ENCODE measurements around the gene HNRNPD.
A peak's percentile ranks its signal among the peaks of the same experiment; 100 is the strongest.
"Not testable (repeated sequence)": the region's sequence is repeated elsewhere in the genome, so short reads cannot be mapped to it uniquely, and the experiment has no call there.

Gene HNRNPD, protein sequence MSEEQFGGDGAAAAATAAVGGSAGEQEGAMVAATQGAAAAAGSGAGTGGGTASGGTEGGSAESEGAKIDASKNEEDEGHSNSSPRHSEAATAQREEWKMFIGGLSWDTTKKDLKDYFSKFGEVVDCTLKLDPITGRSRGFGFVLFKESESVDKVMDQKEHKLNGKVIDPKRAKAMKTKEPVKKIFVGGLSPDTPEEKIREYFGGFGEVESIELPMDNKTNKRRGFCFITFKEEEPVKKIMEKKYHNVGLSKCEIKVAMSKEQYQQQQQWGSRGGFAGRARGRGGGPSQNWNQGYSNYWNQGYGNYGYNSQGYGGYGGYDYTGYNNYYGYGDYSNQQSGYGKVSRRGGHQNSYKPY

DNA sequence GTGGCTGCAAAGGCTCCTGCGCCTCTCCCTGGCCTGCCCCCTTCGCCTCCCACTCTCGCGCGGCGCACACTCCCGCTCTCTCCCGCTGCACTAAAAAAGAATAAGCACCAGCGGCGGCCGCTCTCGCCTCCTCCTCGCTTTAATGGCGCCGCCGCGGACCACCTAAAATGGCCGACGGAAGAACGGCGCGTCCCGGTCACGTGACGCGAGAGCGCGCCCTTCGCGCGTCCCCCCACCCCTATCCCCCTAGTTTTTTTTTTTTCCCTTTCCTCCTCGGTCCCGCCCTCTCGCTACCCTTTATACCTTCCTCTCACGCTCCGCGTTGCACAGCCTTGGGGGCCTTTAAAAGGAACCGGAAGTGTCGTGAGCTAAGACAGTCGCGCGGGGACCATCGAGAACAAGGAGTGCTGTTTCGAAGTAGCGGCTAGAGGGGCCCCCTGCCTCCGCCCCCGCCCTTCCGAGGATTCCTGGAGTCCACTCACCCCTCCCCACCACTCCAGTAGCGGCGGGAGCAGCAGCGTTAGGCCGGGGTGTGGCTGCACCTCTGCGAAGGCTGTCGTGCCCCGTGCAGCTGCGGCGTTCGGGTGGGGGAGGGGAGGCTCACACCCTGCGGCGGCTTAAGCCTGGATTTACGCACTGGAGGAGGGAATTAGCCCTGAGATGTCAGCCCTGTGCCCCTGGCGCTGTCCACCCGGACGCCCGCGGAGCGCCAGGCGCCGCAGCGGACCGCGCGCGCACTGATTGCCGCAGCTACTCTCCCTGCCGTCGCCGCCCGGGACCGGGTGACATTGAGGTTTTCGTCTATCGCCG lies at the start of gene HNRNPD:
TSS of gene HNRNPD (minus strand) at position 176 of the 810 bp plus-strand sequence. CDS start 313 bp downstream, outside the sequence.
- peak; percentile 98 for FAIRE-seq
- peak; percentile 79 for DNase-seq (ENCODE audit: insufficient read length, low spot score)

DNA sequence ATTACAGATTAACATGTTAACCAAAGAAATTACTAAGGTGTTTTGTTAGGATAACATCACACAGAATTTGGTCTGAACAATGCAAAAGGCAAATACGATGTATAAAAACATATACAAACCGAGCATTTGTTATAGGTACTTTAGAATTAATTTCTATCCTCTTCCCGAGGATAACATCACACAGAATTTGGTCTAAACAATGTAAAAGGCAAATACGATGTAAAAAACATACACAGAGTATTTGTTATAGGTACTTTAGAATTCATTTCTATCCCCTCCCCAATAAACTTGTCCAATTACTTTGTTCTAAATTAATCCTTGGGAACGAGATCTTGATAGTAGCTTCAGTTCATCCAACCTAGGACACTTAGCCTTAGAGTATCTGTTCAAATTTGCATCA lies 48.8 kb upstream of the HNRNPD start:
- DNase-seq (ENCODE audit: insufficient read length, low spot score), result no peak
- FAIRE-seq, result no peak

DNA sequence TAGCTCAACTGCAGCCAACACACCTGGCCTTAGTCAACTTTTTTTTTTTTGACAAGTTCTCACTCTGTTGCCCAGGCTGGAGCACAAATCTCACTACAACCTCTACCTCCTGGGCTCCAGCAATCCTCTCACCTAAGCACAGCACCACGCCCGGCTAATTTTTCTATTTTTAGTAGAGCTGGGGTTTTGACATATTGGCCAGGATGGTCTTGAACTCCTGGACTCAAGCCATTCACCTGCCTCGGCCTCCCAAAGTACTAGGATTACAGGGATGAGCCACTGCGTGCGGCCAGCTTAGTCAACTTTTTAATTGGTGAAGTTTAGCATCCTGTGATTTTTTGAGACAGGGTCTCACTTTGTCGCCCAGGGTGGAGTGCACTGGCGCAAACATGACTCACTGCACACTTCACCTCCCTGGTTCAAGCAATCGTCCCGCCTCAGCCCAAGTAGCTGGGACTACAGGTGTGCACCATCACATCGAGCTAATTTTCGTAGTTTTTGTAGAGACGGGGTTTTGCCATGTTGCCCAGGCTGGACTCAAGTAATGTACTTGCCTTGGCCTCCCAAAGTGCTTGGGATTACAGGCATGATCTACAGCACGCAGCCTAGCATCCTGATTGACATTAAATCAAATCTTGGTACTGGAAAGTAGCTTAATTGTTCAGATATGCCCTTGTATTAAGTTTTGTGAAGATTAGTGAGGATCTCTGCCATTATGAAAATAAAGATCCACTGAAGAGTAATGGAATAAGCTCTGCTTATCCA lies 48.2 kb upstream of the HNRNPD start:
- FAIRE-seq, result no peak

DNA sequence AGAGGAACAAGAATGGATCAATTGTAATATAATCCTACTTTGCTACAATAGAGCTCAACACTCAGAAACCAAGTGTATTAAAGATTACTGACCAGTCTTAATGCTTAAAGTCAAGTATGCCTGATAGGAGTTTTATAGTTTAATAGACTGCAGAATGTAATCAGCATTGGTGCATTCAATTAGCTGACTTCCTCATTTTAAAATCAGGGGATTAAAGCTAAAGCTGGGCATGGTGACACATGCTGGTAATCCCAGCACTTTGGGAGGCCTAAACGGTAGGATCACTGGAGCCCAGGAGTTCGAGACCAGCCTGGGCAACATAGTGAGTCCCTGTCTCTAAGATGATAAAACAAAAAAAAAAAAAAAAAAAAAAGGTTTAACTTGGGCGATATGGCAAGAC lies 45.7 kb upstream of the HNRNPD start:
- FAIRE-seq (no peak), DNase-seq (ENCODE audit: insufficient read length, low spot score) (no peak)

More for the DNA sequence above, 48.2 kb upstream of the HNRNPD start:
- DNase-seq (ENCODE audit: insufficient read length, low spot score), result no peak

DNA sequence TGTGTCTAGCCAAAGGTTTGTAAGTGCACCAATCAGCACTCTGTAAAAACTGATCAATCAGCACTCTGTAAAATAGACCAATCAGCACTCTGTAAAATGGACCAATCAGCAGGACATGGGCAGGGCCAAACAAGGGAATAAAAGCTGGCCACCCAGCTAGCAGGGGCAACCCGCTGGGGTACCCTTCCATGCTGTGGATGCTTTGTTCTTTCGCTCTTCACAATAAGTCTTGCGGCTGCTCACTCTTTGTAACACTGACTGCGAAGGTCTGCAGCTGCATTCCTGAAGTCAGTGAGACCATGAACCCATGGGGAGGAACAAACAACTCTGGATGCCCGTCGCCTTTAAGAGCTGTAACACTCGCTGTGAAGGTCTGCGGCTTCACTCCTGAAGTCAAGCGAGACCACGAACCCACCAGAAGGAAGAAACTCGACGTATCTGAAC lies 42.2 kb upstream of the HNRNPD start:
- FAIRE-seq (no peak), DNase-seq (ENCODE audit: insufficient read length, low spot score) (no peak)

DNA sequence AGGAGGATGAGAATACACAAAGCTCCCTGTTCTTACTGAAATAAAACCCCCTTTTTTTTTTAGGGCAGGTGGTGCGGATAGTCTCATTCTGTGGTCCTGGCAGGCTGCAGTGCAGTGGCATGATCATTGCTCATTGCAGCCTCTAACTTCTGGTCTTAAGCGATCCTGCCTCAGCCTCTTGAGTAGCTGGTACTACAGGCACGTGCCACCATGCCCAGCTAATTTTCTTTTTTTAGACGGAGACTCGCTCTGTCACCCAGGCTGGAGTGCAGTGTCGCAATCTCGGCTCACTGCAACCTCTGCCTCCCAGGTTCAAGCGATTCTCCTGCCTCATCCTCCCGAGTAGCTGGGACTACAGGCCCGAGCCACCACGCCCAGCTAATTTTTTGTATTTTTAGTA lies 41.3 kb upstream of the HNRNPD start:
- not testable (repeated sequence) for DNase-seq (ENCODE audit: insufficient read length, low spot score); FAIRE-seq

DNA sequence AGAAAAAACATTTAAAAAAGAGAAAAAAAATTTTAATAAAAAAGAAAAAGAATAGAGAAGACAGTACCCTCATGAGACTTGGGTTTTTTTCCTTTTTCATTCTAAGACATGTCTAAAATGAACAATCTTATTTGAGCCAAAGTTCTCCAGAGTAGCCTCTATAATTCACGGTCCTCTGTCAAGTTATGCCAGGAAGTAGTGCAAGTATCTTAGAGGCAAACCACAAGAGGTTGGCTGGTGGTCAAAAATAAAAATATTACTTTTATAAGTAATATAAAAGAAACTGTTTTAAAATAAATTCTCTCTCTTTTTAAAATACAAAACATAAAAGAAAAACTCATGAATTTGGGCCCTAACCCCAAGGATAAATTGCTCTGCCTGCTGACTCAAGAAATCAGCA lies 29.9 kb upstream of the HNRNPD start:
- no peak for FAIRE-seq
- DNase-seq (ENCODE audit: insufficient read length, low spot score), result no peak

DNA sequence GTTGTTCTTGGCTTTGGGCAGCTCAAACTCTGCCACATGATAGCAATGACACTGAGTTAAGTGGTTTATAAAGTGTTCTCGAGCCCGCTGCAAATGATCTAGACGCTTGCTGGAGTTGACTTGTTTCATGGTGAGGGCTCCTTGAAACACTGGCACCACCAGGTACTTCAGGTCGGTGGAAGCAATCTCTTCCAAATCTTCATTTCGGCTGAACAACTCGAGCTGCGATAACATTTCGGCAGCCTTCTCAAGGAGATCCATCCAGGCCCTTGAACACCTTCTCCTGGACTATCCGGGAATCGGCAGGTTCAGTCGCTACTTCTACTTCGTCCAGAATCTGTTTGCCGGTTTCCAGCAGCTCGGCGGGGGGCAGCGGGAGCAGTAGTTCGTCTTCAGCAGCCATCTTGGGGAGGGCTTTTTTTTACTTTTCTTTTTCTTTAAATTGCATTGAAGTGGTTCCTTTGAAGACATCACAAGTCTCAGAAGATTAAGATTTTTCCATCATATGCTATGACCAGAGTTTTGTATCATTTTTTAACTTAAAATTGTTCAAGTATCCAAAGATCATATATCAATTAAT lies 28.5 kb upstream of the HNRNPD start:
- DNase-seq (ENCODE audit: insufficient read length, low spot score) (no peak), FAIRE-seq (no peak)

DNA sequence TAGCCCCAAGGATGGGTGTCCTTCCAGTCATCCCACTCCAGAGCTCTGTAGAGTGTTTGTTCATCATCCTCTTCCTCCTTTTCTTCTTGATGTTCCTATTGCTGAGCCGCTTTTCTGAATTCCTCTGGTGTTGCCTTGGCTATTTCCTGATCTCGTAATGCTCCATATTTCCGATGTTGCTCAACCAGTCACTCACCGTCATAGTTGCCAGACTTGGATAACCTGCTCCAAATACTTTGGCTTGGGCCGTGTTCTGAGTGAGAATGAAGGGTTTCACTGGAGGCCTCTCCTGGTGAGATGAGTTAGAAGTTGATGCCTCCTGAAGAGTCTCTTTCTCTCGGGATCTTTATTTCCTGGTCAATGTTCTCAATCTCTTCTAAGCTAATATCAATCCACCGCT lies 27.8 kb upstream of the HNRNPD start:
- no peak for DNase-seq (ENCODE audit: insufficient read length, low spot score)
- FAIRE-seq, result no peak

DNA sequence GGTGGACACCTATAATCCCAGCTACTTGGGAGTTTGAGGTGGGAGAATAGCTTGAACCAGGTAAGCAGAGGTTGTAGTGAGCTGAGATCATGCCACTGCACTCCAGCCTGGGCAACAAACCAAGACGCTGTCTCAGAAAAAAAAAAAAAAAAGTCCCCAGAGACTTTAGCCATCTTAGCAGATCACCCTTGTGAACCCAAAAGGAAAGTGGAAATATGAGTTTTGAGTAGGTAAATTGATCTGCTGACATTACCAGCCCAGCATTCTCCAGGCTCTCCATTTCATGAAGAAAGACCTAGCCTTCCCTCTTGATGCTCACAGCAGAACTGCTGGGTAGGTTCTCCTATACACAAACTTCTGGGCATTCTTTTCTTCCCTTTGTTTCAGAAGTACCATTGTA lies 24.5 kb upstream of the HNRNPD start:
- FAIRE-seq, result no peak
- no peak for DNase-seq (ENCODE audit: insufficient read length, low spot score)

DNA sequence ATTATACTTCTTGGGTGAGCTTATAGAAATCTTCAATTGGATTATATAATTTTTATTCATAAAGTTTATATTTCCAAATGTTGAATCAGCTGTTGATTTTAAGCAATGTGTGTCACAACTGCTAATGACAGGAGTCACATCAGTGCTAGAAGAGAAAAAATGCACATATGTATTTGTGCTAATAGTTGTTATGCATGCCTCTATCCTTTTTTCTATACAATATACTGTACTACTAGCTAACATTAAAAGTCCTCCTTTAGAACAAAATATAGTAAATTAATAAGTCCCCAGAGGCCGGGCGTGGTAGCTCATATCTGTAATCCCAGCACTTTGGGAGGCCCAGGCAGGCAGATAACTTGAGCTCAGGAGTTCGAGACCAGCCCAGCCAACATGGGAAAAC lies 23.7 kb upstream of the HNRNPD start:
- no peak for DNase-seq (ENCODE audit: insufficient read length, low spot score)
- FAIRE-seq, result no peak

DNA sequence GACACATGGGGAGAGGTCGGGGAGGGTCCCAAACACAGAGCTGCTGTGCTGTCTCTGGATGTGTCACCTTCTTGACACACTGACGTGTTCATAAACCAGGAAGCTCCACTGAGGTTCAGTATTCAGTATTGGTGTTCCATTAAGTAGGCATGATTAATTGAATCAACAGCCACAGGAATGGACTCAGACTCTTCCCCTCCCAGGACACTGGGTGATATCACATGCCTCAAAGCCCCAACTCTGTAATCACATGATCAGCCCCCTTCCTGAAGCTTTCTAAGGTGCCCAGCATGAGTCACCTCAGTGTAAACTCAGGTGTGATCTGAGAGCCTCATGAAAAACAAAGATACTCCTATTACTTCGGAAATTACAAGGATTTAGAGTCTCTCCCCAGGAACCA lies 21.1 kb upstream of the HNRNPD start:
- no peak for FAIRE-seq
- no peak for DNase-seq (ENCODE audit: insufficient read length, low spot score)

DNA sequence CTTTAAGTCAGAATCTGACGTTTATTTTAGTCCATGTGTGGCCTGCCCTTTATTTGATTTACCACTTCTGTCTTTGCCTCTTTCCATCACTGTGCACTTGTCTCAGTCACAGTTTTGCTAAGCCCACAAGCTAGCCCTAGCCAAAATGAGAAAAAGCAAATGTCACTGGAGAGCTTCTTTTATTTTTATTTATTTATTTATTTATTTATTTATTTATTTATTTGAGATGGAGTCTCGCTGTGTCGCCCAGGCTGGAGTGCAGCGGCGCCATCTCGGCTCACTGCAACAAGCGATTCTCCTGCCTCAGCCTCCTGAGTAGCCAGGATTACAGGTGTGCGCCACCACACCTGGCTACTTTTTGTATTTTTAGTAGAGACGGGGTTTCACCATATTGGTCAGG lies 16.3 kb upstream of the HNRNPD start:
- DNase-seq (ENCODE audit: insufficient read length, low spot score); FAIRE-seq: not testable (repeated sequence)

DNA sequence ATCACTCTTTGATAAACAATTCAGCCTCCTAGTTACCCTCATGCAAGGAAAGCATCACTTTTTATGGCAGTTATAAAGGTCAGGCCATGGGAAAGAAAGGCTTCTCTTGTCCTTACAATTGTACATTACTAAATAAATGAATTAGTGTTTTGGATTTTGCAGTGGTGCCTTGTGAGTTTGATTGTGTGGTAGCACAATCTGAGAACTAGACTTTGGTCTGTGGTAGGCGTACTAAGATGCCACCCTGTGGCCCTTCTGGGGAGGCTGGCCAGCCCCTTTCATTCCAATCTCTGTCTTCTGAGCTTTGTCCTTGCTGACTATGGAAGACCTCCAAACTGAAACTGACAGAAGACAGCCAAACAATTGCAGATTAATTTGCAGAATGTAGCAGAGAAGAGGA lies 14.6 kb upstream of the HNRNPD start:
- DNase-seq (ENCODE audit: insufficient read length, low spot score) (no peak), FAIRE-seq (no peak)

DNA sequence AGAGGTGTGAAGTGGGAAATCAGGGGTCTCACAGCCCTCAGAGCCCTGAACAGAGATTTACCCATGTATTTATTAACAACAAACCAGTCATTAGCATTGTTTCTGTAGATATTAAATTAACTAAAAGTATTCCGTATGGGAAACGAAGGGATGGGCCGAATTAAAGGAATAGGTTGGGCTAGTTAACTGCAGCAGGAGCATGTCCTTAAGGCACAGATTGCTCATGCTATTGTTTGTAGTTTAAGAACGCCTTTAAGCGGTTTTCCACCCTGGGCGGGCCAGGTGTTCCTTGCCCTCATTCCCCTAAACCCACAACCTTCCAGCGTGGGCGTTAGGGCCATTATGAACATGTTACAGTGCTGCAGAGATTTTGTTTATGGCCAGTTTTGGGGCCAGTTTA lies 12.5 kb upstream of the HNRNPD start:
- not testable (repeated sequence) for DNase-seq (ENCODE audit: insufficient read length, low spot score); FAIRE-seq

DNA sequence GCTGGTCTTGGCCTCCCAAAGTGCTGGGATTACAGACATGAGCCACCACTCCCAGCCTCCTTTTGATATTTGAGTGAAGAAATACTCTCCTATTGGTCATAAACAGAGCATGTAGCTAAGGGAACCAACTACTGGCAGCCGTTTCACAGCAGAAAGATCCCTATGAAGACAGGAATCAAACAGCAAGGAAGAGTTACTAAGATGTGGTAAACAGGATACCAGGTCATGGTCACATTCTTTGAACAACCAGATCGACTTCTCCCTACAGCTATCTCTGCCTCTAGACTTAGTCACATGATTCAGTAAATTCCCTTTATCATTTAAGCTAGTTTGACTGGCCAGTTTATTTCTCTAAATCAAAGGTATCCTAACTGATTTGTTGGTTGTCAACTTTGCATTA lies 9.0 kb upstream of the HNRNPD start:
- DNase-seq (ENCODE audit: insufficient read length, low spot score) (no peak), FAIRE-seq (no peak)

DNA sequence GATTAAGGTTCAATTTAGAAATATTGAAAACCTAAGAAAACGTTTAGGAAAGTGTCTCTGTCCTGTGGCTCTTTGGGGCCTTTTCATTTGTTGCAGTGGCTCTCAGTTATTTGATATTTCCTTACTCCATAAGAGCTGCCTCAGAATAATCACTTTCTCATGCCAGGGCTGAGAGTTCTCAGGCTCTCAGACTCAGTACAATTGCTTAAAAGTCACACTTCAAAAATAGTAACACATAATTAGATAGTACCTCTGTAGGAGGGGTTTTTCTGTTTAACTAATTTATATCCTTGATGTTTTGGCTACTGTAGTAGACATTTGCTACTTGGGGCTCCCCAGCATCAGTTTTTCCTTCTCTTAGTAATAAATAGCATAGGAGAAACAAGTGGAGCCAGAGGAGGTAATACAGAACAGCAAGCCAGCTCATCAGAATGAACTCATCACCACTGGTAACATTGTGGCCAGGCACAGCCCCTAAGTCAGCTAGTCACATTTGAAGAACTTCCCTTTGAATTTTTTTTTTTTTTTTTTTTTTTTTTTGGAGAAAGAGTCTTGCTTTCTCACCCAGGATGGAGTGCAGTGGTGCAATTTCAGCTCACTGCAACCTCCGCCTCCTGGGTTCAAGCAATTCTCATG lies 8.0 kb upstream of the HNRNPD start:
- FAIRE-seq, result no peak
- no peak for DNase-seq (ENCODE audit: insufficient read length, low spot score)

DNA sequence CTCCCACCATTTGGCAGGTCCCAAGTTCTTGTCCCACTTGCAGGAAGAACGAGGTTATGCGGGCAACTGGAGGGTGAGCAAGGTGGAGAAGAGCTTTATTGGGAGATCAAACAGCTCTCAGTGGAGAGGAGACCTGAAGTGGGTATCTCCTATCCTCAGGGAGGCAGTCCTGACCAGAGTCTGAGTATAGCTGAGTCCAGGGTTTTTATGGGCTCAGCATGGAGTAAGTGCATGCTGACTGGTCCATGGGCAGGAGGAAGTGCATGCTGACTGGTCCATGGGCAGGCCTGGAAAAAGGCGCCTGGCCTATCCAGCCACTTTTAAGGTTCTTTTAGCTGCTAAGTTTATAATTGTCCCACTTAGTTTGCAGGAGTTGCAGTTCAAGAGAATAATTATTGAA lies 7.4 kb upstream of the HNRNPD start:
- no peak for DNase-seq (ENCODE audit: insufficient read length, low spot score)
- no peak for FAIRE-seq

DNA sequence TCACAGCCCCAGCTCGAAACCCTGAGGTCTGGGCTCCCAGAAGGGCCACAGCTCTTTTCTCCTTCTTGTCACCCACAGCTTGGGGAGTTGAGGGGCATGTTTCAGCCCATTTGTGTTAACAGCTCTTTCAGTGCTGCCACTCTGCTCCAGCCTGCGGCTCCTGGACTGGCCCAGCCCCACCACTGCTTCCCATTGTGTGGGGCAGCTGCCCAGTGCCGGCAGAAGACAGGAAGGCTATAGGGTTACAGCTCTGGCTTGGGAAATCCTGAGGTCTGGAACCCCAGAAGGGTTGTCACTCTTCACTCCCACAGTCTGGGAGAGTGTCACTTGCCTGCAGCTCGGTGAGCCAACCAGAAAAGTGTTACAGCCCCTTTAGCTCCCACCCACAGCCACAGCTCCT lies 7.0 kb upstream of the HNRNPD start:
- no peak for FAIRE-seq
- DNase-seq (ENCODE audit: insufficient read length, low spot score), result no peak

DNA sequence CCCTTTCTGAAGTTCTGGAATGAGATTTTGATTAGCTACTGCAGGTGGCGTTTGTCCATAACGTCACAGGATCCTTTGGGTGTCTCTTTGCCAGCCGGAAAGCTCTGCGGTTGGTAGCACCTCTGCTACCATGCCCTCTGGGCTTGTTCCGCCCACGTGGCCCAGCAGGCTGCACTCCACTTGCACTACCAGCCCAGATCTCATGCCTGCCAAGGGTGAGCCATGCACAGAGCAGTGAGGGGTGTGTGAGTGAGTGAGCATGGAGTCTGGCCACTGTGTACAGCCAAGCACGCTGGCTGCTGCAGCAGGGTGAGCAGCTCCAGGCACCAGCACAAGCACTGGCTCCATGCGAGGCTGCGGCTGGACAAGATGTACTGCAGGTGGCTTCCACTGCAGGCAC lies 6.6 kb upstream of the HNRNPD start:
- DNase-seq (ENCODE audit: insufficient read length, low spot score), result no peak
- no peak for FAIRE-seq
